OCI-LY7 (cell line): Measurements from ENCODE around the gene FAM110C. TPM values are rescaled to one million over a fixed set of nuclear protein-coding genes. Genes with fewer than 3 reads are reported as not detected.

Experiments used
- BruUV-seq: library from RNA; stranded (reverse); fragments of 400-500 nt; replicated peaks from 2 replicates; lab custom pipeline; 2021; lab: Mats Ljungman, UMichigan
- CTCF ChIA-PET: fragments of 300-600 bp; sonication (Branson Sonifier 250); formaldehyde crosslinking; loops from one replicate; lab custom pipeline; 2022; ENCODE audit warnings: antibody characterized with exemption; ENCODE audit not compliant: unreplicated experiment; lab: Charles Lee
- POLR2A ChIA-PET: fragments of 300-600 bp; sonication (Branson Sonifier 250); formaldehyde crosslinking; loops from one replicate; lab custom pipeline; 2022; ENCODE audit warnings: antibody characterized with exemption; lab: Charles Lee
- DNase-seq: peaks from one replicate; pipeline ENCODE4 v3.0.0-alpha.2; 2015; ENCODE audit warnings: low spot score
- H2AFZ ChIP-seq: fragments of 200-600 bp; sonication (generic), shearing (Covaris generic); 2 replicates; pipeline ENCODE4 v1.6.1; 2014; ENCODE audit warnings: mild to moderate bottlenecking, antibody characterized with exemption, low read length, moderate library complexity
- H3K27ac ChIP-seq: fragments of 200-600 bp; sonication (generic); 2 replicates; pipeline ENCODE4 v1.5.1; 2014; ENCODE audit warnings: mixed run types, low read depth, mild to moderate bottlenecking, moderate library complexity, low read length, inconsistent platforms; ENCODE audit not compliant: poor library complexity, severe bottlenecking
- H3K36me3 ChIP-seq: fragments of 200-600 bp; sonication (generic); 2 replicates; pipeline ENCODE4 v1.6.1; 2014; ENCODE audit warnings: mild to moderate bottlenecking, antibody characterized with exemption, low read length, moderate library complexity, mixed read lengths; ENCODE audit not compliant: insufficient read depth
- H3K4me1 ChIP-seq: fragments of 200-600 bp; sonication (generic); 2 replicates; pipeline ENCODE4 v1.5.1; 2014; ENCODE audit warnings: mild to moderate bottlenecking, low read length; ENCODE audit not compliant: insufficient read depth, poor library complexity, severe bottlenecking
- H3K4me2 ChIP-seq: fragments of 200-600 bp; sonication (generic); 2 replicates; pipeline ENCODE4 v1.6.1; 2014; ENCODE audit warnings: mild to moderate bottlenecking, low read length
- H3K4me3 ChIP-seq: fragments of 200-600 bp; sonication (generic); 2 replicates; pipeline ENCODE4 v1.5.1; 2014; ENCODE audit warnings: mild to moderate bottlenecking, low read depth, low read length; ENCODE audit not compliant: poor library complexity, severe bottlenecking
- H3K79me2 ChIP-seq: fragments of 200-600 bp; sonication (generic); 2 replicates; pipeline ENCODE4 v1.6.1; 2016; ENCODE audit warnings: low read depth, mild to moderate bottlenecking, low read length, moderate library complexity, mixed read lengths; ENCODE audit not compliant: insufficient read depth
- H3K9me2 ChIP-seq: fragments of 200-600 bp; sonication (generic); 2 replicates; pipeline ENCODE4 v1.6.1; 2016; ENCODE audit warnings: mild to moderate bottlenecking, low read length, mixed read lengths; ENCODE audit not compliant: insufficient read depth
- H3K9me3 ChIP-seq: fragments of 200-600 bp; sonication (generic); 2 replicates; pipeline ENCODE4 v1.6.1; 2014; ENCODE audit warnings: mild to moderate bottlenecking, mixed run types, low read length, mixed read lengths
- H4K20me1 ChIP-seq: fragments of 200-600 bp; sonication (generic); 2 replicates; pipeline ENCODE4 v1.6.1; 2014; ENCODE audit warnings: mild to moderate bottlenecking, antibody characterized with exemption, low read length, moderate library complexity, mixed read lengths; ENCODE audit not compliant: insufficient read depth
- EZH2phosphoT487 ChIP-seq: fragments of 200-600 bp; sonication (generic); IDR thresholded peaks from 2 replicates; pipeline ENCODE4 v1.6.1; 2018; ENCODE audit warnings: low read depth, borderline replicate concordance, mild to moderate bottlenecking, mixed run types, antibody characterized with exemption, low read length, moderate library complexity, mixed read lengths
- intact Hi-C: fragments of 100-400 bp; cut with micrococcal nuclease; formaldehyde crosslinking; loops from one replicate; pipeline ENCODE4 v1.10.0; 2022; ENCODE audit not compliant: unreplicated experiment
- total RNA-seq, 2 experiments: library from RNA; depleted of rRNA in 1 of 2; stranded (reverse); fragments of >200 nt in 1 of 2; shearing (Covaris generic) in 1 of 2; gene quantifications; 2 replicates each; pipeline ENCODE4 v1.2.3, GENCODE V29; 2014 to 2022
- TF ChIP-seq, protein P1 (sequence below): fragments of 200-600 bp; sonication (generic); conservative IDR thresholded peaks from 2 replicates; pipeline ENCODE4 v1.5.1; 2014; ENCODE audit warnings: mild to moderate bottlenecking, antibody characterized with exemption, low read length, moderate library complexity, mixed read lengths

The FAM110C gene
- total RNA-seq, 2 experiments from 2014 or later = not detected

DNA sequence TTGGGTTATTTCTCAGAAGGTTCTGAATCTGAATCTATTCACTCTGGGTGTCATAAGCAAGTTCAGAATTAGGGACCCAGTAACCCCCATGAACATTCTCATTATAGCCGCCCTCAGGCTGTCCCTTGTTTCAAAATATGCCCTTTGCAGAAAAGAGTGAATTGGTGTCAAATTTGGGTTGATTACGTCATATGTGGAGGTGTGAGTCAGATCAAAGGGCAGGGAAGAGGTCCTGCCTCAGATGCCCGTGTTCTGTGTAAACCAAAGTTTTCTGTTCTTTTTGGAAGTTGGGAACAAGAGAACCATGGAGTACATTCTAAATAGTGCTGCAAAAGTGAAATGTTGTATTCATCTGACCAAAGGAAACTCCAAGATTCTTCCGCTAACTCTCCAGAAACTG is 5.8 kb downstream of the FAM110C start:
- Histone ChIP-seq H3K4me1 (no peaks in the 10 kb centered on the region), H3K4me3 (no peak overlapping the region), H3K36me3 (no peaks in the 10 kb centered on the region), H3K9me2 (no peaks in the 10 kb centered on the region), H2AFZ (no peak overlapping the region), H4K20me1 (no peaks in the 10 kb centered on the region), H3K79me2 (no peaks in the 10 kb centered on the region), H3K27ac (no peak overlapping the region), H3K9me3 (no peaks in the 10 kb centered on the region), H3K4me2 (no peak overlapping the region)
- no peak for DNase-seq
- no TSS peak for BruUV-seq
- no peak for TF ChIP-seq EZH2phosphoT487
- TF ChIP-seq, protein P1, sequence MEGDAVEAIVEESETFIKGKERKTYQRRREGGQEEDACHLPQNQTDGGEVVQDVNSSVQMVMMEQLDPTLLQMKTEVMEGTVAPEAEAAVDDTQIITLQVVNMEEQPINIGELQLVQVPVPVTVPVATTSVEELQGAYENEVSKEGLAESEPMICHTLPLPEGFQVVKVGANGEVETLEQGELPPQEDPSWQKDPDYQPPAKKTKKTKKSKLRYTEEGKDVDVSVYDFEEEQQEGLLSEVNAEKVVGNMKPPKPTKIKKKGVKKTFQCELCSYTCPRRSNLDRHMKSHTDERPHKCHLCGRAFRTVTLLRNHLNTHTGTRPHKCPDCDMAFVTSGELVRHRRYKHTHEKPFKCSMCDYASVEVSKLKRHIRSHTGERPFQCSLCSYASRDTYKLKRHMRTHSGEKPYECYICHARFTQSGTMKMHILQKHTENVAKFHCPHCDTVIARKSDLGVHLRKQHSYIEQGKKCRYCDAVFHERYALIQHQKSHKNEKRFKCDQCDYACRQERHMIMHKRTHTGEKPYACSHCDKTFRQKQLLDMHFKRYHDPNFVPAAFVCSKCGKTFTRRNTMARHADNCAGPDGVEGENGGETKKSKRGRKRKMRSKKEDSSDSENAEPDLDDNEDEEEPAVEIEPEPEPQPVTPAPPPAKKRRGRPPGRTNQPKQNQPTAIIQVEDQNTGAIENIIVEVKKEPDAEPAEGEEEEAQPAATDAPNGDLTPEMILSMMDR = no peak
- ChIA-PET CTCF (no interaction called here), POLR2A (no interaction called here)
- intact Hi-C loops = no loop called here

DNA sequence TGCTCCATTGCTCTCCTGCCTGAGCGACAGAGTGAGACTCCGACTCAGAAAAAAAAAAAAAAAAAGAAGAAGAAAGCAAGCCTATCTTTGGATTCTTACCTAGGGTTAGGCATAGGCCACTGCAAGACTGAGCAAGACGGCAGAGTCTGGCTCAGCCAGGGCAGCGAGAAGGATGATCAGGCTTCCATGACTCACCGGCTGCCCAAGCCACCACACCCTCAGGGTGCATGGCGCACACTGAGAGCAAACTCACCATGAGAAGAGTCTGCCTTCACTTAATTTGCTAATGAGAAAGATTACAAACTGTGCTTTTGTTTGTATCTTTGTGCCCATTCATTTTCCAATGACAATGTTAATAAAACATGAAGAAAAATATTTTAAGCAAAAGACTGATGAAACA is 8.2 kb downstream of the FAM110C start:
- Histone ChIP-seq H3K79me2 (no peaks in the 10 kb centered on the region), H3K9me3 (no peaks in the 10 kb centered on the region), H3K9me2 (no peaks in the 10 kb centered on the region), H3K4me2 (no peak overlapping the region), H3K27ac (no peak overlapping the region), H3K4me1 (no peaks in the 10 kb centered on the region), H2AFZ (no peak overlapping the region), H4K20me1 (no peaks in the 10 kb centered on the region), H3K36me3 (no peaks in the 10 kb centered on the region), H3K4me3 (no peak overlapping the region)
- ChIA-PET CTCF (no interaction called here), POLR2A (no interaction called here)
- intact Hi-C loops = no loop called here
- BruUV-seq = no TSS peak
- TF ChIP-seq, protein P1 = no peak
- TF ChIP-seq EZH2phosphoT487 = no peak
- DNase-seq = no peak

DNA sequence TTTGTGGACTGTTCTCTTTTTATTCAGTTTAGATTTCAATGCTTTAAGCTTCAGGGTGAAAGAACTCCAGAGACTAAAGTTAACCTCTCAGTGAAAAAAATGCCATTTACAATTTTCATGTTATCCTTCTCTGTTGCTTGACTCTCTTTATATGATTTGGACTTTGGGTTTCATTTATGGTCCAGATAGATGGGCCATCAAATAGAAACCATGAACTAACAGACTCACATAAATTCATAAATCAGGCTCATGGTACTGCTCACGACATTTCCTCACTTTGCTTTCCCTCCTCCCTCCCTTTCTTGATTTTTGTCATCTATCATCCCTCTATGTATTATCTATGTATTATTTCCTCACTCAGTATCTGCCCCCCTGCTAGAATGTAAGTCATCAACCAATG is 10.0 kb downstream of the FAM110C start:
- Histone ChIP-seq H3K9me2 (no peaks in the 10 kb centered on the region), H4K20me1 (no peaks in the 10 kb centered on the region), H3K27ac (no peak overlapping the region), H3K4me3 (no peak overlapping the region), H3K4me1 (no peaks in the 10 kb centered on the region), H2AFZ (no peak overlapping the region), H3K36me3 (no peaks in the 10 kb centered on the region), H3K9me3 (no peaks in the 10 kb centered on the region), H3K79me2 (no peaks in the 10 kb centered on the region), H3K4me2 (no peak overlapping the region)
- ChIA-PET CTCF (no interaction called here), POLR2A (no interaction called here)
- no TSS peak for BruUV-seq
- TF ChIP-seq EZH2phosphoT487 = no peak
- TF ChIP-seq, protein P1 = no peak
- no peak for DNase-seq
- intact Hi-C loops = no loop called here
